Measurements from ENCODE around the gene ZNF597.

DNA sequence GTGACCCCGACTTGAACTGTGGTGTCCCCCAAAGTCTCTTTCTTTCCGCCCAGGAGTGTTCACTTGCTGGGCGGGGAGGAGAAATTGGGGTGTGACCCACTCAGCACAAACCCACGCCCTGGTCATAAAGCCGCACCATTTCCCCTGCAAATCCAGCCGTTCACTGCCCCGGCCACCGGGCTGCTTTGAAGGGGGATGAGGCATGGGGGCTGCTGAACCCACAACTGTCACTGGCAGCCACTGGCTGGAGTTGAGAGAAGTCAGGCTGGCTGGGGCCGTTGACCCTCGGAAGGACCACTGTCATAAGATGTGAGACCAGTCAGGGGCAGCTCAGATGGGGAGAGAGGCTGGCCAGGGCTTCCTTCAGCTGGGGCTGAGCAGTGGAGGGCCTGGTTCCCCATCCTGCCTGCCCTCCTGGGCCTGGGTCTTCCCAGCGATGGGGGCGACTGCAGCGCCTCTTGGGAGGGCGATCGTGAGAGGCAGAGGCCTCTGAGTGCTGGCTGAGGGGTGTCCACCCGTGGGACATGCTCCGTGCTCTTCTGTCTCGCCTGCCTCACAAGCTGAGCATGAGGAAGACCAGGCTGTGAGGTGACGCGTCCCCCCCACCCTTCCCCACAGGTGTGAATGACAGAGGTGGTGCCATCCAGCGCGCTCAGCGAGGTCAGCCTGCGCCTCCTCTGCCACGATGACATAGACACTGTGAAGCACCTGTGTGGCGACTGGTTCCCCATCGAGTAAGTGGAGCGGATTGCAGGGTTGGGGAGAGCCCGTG is 32.5 kb upstream of the ZNF597 start:
- TF ChIP-seq POLR2A (IDR thresholded peaks at IDR 0.05): no peak
- TF ChIP-seq, protein P1, sequence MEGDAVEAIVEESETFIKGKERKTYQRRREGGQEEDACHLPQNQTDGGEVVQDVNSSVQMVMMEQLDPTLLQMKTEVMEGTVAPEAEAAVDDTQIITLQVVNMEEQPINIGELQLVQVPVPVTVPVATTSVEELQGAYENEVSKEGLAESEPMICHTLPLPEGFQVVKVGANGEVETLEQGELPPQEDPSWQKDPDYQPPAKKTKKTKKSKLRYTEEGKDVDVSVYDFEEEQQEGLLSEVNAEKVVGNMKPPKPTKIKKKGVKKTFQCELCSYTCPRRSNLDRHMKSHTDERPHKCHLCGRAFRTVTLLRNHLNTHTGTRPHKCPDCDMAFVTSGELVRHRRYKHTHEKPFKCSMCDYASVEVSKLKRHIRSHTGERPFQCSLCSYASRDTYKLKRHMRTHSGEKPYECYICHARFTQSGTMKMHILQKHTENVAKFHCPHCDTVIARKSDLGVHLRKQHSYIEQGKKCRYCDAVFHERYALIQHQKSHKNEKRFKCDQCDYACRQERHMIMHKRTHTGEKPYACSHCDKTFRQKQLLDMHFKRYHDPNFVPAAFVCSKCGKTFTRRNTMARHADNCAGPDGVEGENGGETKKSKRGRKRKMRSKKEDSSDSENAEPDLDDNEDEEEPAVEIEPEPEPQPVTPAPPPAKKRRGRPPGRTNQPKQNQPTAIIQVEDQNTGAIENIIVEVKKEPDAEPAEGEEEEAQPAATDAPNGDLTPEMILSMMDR (IDR thresholded peaks at IDR 0.05): no peak

Data from Peyer's patch (tissue), 4 donors.